GM12878 (cell line): Measurements from ENCODE around the gene MZB1. TPM values are rescaled to one million over a fixed set of nuclear protein-coding genes. Genes with fewer than 3 reads are reported as not detected.

ENCODE experiments used
- BRCA1 ChIP-seq: IDR thresholded peaks from 2 replicates; pipeline ENCODE4 v1.6.1; 2011; ENCODE audit warnings: low read depth, low read length, improper control_type of control experiment
- CBFB ChIP-seq: IDR thresholded peaks from 2 replicates; pipeline ENCODE4 v1.6.1; 2016; ENCODE audit warnings: antibody characterized with exemption, low read depth
- CBX3 ChIP-seq: fragments of 200-600 bp; sonication (generic); IDR thresholded peaks from 2 replicates; pipeline ENCODE4 v1.6.1; 2016; ENCODE audit warnings: low read depth, borderline replicate concordance
- CBX5 ChIP-seq: sonication (generic); IDR thresholded peaks from 2 replicates; pipeline ENCODE4 v1.6.1; 2016; ENCODE audit warnings: low read depth, moderate library complexity, mild to moderate bottlenecking, inconsistent platforms
- E4F1 ChIP-seq: fragments of 450-650 bp; IDR thresholded peaks from 2 replicates; pipeline ENCODE4 v1.6.1; 2018; ENCODE audit warnings: borderline replicate concordance, mild to moderate bottlenecking; ENCODE audit not compliant: partially characterized antibody
- ELK1 ChIP-seq: IDR thresholded peaks from 2 replicates; pipeline ENCODE4 v1.6.1; 2012; ENCODE audit warnings: low read depth, low read length, improper control_type of control experiment
- KDM1A ChIP-seq: fragments of 200-600 bp; sonication (generic); IDR thresholded peaks from 2 replicates; pipeline ENCODE4 v1.6.1; 2016; ENCODE audit warnings: borderline replicate concordance
- MAX ChIP-seq: IDR thresholded peaks from 2 replicates; pipeline ENCODE4 v1.6.1; 2012; ENCODE audit warnings: low read depth, low read length, improper control_type of control experiment
- PKNOX1 ChIP-seq: fragments of 450-650 bp; IDR thresholded peaks from 2 replicates; pipeline ENCODE4 v1.6.1; 2016; ENCODE audit warnings: mild to moderate bottlenecking
- POLR2A ChIP-seq: IDR thresholded peaks from 2 replicates; pipeline ENCODE4 v1.6.1; 2011; ENCODE audit warnings: low read depth, mild to moderate bottlenecking, low read length
- RAD21 ChIP-seq: IDR thresholded peaks from 2 replicates; pipeline ENCODE4 v1.6.1; 2011; ENCODE audit warnings: mild to moderate bottlenecking, low read depth, low read length, moderate library complexity; ENCODE audit not compliant: insufficient read depth
- SMAD1 ChIP-seq: fragments of 450-650 bp; IDR thresholded peaks from 2 replicates; pipeline ENCODE4 v1.6.1; 2018; ENCODE audit warnings: mild to moderate bottlenecking, low read depth; ENCODE audit not compliant: partially characterized antibody
- SPI1 ChIP-seq: IDR thresholded peaks from 2 replicates; pipeline ENCODE4 v1.6.1; 2011; ENCODE audit warnings: low read depth, mild to moderate bottlenecking, low read length, moderate library complexity, borderline replicate concordance; ENCODE audit not compliant: insufficient read depth
- YY1 ChIP-seq: IDR thresholded peaks from 2 replicates; pipeline ENCODE4 v1.6.1; 2011; ENCODE audit warnings: low read depth, mild to moderate bottlenecking, low read length
- ZBTB40 ChIP-seq: fragments of 450-650 bp; IDR thresholded peaks from 2 replicates; pipeline ENCODE4 v1.6.1; 2016; ENCODE audit warnings: mild to moderate bottlenecking, moderate library complexity, borderline replicate concordance
- ZNF687 ChIP-seq: fragments of 450-650 bp; IDR thresholded peaks from 2 replicates; pipeline ENCODE4 v1.6.1; 2017; ENCODE audit warnings: mild to moderate bottlenecking, moderate library complexity
- polyA plus RNA-seq, 11 experiments: library from polyadenylated mRNA; depleted of rRNA in 4 of 11; unstranded in 6 of 11; stranded (reverse) in 5 of 11; fragments of >200 nt; fragmentation: Nextera tagmentation in 4 of 11; fragmentation: Illumina TruSeq in 1 of 11; extraction: Ambion mirVana in 4 of 11; extraction: Trizol in 1 of 11; gene quantifications; 1 replicate in 1 of 11; 2 replicates in 10 of 11; pipeline versions ENCODE4 v1.2.1 to v1.2.3, GENCODE V29; 2011 to 2016; ENCODE audit warnings: inconsistent platforms in 2 of 11, missing spikeins in 2 of 11, low read depth in 1 of 11
- total RNA-seq, 4 experiments: library from RNA; depleted of rRNA in 3 of 4; stranded (reverse); fragments of >200 nt in 3 of 4; fragmentation: Illumina TruSeq in 1 of 4; extraction: Trizol in 1 of 4; gene quantifications; 2 replicates each; pipeline versions ENCODE4 v1.2.1 to v1.2.3, GENCODE V29; 2013 to 2021

Gene MZB1
- total and polyA plus RNA-seq, 10 of the 15 experiments (the other 5 are each of a cell fraction or from before 2014, with no cell fraction given) = 19.3 to 406 (median 188) TPM

- TF ChIP-seq ZBTB40 = peak; percentile 61; the same call in 1 of the 2 replicates
- peak; percentile 87 for TF ChIP-seq PKNOX1
- no peak for TF ChIP-seq CBX5
- TF ChIP-seq E4F1 = peak; percentile 83
- no peak for TF ChIP-seq CBX3
- TF ChIP-seq SMAD1 = no peak
- TF ChIP-seq ELK1 = no peak
- peak; percentile 47; the same call in 1 of the 2 replicates for TF ChIP-seq MAX
- TF ChIP-seq BRCA1 = no peak
- TF ChIP-seq CBFB = no peak; the same call in 1 of the 2 replicates
- TF ChIP-seq YY1 = peak; percentile 95
- TF ChIP-seq RAD21 = no peak
- no peak for TF ChIP-seq KDM1A
- TF ChIP-seq ZNF687 = peak; percentile 80
- 0 out of 2 replicates have a peak, but pooled peaks have one; percentile 17 for TF ChIP-seq SPI1
- peak; percentile 78 for TF ChIP-seq POLR2A
Observed at GRCh38 chr5:139403787-139404483, 14.2 kb upstream of the MZB1 start, which contains the start of gene SPATA24 (continued).
